Activated T-cell treated with anti-CD3 and anti-CD28 coated beads for 4 hours (primary cell): ENCODE measurements around the gene LLGL2.

Source experiments
- DNase-seq: peaks from one replicate; pipeline ENCODE4 v3.0.0-alpha.2; 2020

LLGL2 gene

DNA sequence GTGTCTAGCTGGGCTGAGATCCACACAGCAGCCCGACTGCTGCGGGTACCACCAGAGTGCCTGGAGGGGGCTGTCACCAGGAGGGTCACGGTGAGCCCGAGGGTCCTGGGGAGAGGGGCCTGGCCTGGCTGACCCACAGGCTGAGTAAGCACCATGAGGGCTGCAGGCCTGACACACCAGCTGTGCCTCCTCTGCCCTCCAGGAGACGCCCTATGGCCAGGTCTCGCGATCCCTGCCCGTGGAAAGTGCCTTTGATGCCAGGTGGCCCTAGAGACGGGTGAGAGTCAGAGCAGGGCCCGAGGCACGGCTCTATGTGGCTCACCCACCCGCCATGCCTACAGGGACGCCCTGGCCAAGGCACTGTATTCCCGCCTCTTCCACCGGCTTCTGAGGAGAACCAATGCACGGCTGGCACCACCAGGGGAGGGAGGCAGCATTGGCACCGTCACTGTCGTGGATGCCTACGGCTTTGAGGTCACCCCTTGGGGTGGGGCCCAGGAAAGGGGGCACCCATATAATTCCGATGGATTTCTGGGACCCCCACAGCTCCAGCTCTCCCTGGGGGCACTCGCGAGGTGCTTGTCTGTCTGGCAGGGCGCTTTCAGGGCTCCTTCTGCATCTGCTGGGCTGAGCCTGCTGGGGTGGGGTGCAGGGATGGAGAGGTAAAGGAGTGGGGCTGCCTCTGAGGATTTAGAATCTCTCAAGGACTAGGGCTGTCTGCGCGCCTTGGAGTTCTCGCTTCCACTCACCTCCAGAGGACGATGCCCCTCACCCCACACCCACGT, 69.2 kb downstream of the LLGL2 start:
- no peak for DNase-seq

DNA sequence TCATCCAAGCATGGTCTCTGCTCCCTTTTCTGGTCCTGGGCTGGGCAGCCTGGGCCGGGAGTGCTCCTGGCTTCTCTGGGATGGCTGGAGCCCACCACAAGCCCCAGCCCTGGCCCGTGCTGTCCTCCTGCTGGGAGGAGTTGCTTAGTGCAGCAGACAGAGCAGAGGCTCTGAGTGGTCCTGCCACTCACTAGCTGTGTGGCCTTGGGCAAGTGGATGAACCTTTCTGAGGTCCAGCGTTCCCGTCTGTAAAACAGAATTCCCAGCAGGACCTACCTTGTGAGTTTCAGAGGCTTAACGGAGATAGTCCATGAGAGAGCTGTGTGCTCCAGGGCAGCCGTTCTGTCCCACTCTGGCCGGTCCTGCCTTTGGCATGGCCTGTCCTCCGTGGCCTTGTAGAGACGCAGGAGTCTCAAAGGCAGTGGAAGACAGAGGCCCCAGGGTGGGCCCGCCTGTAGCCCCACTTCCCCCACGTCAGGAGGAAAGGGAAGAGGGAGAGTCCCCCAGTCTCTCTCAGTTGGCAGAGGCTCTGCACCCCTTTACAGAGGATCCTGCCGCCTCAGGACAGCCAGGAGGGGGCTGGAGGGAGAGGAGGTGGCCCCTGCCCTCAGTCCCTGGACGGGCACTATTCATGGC, 69.9 kb downstream of the LLGL2 start:
- DNase-seq, result no peak

DNA sequence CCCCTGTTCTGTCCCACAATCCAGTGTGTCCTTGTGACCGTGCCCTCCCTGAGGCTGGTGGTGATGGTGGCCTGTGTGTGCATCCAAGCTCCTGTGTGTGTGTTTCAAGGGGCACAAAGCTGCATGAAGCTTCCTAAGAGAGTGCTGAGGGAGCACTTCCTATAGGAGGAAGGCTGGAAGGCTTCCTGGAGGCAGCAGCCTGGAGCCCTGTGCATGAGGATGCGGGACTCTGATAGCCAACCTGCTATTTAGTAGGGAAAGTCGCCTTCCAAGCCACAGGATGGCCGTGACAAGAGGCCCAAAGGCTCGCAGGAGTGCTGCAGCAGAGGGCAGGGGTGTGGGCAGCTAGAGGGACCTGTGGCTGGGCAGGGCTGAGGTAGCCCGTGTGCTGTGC, 70.4 kb downstream of the LLGL2 start:
- no peak for DNase-seq

DNA sequence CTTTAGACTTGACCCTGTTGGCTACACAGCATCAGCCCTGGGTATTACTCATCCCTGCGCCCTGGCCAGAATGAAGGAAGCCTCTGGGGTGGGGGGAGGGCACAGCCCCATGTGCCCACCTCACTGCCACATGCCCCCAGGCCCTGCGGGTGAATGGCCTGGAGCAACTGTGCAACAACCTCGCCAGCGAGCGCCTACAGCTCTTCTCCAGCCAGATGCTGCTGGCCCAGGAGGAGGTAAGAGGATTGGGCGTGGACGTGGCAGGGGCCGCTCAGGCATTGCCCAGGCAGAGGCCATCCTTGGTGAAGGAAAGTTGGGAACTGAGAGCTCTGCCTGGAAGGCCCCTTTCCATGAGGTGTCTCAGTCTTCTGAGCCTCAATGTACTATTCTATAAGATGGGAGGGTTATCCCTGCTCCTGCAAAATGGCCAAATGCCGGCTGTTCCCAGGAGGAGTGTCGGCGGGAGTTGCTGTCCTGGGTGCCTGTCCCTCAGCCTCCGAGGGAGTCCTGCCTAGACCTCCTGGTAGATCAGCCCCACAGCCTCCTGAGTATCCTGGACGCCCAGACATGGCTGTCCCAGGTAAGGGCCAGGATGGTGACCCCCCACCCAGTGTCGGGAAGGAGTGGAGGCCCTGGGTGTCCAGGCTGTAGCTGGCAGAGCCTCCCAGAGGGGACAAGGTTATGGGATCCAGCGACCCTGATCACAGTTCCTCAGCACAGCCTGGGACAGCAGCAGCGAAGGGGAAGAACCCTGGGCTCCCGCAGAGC, 71.0 kb downstream of the LLGL2 start:
- DNase-seq, result no peak

DNA sequence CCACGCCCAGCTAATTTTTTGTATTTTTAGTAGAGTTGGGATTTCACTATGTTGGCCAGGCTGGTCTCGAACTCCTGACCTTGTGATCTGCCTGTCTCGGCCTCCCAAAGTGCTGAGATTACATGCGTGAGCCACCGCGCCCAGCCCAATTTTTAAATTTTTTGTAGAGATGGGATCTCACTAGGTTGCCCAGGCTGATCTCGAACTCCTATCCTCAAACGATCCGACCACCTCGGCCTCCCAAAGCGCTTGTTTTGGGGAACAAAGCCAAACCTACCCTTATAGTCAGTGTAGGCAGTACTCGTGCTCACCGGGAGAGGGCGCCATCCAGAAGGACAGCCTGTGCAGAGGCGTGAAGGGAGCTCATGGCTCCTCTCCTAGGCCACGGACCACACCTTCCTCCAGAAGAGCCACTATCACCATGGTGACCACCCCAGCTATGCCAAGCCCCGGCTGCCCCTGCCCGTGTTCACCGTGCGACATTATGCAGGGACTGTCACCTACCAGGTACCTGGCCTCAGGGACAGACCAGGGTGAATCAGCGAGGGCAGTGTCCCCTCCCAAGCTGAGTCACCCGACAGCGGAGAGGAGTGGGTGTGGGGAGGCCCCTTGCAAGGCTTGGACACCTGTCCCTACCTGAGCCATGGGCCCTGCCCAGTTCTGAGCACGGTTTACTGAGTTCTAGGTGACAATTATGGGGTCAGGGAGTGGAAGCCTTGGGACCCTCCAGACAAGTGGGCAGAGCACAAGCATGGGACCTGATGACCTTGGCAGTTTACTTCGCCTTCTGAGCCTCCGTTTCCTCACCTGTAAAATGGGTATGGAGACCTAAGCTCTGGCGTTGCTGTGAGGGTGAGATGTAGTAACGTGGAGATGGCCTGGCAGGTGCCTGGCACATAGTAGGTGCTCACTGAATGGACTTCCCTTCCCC, 75.8 kb downstream of the LLGL2 start:
- DNase-seq, result peak; percentile 45

DNA sequence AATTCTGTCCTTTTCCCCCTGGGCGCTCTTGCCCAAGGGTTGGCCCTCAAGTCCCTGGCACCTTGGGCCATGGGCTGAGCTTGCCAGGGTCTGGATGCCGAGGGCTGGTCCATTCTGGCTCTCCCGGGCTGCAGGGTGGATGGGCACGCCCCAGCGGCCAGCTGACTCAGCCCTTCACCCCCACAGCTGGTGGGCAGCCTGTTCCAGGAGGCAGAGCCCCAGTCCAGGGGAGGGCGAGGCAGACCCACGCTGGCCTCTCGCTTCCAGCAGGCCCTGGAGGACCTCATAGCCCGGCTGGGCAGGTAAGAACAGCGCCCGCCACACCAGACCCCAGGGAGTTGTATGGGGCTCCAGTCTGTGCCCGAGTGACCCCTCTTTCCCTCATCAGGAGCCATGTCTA, 77.1 kb downstream of the LLGL2 start:
- DNase-seq, result no peak

DNA sequence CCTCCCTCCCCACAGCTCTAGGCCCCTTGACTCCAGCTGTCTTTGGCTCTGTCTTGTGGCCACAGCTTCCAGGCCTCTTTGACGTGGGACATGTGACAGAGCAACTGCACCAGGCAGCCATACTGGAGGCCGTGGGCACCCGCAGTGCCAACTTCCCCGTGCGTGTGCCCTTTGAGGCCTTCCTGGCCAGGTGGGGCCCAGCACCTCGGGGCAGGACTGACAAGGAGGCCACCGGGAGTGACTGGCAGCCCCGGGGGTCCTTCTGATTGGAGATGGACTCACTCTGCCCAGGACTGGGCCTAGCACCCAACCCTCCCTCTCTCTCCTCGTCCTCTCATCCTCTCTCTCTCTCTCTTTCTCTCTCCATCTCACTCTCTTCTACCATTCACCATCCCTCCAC, 77.6 kb downstream of the LLGL2 start:
- DNase-seq, result no peak

DNA sequence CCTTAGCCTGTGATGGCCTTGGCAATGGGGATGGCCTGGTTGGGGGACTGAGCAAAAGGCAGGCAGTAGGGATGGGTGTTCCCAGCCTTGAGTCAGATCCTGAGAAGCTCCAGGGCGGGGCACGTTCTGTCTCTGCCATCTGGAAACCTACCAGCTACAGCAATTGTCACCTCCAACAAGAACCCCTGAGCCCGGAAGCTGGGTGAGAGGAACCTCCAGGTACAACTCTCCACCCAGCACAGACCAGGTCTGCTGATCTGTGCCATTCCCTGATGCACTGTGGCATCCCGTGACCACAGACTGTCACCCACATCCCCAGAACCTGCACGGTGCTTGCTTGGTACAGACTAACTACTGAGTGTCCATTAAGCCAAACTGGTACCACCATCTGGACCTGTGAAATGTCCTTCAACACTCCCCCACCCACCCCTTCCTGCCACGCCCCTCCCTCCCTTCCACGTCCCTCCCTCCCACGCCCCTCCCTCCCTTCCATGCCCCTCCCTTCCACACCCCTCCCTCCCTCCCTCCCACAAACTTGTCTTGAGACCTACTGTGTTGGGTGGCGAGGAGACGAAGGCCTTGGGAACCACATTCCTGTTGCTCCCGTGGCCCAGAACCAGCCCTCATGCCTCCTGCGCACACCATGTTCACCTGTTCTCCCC, 78.7 kb downstream of the LLGL2 start:
- no peak for DNase-seq

DNA sequence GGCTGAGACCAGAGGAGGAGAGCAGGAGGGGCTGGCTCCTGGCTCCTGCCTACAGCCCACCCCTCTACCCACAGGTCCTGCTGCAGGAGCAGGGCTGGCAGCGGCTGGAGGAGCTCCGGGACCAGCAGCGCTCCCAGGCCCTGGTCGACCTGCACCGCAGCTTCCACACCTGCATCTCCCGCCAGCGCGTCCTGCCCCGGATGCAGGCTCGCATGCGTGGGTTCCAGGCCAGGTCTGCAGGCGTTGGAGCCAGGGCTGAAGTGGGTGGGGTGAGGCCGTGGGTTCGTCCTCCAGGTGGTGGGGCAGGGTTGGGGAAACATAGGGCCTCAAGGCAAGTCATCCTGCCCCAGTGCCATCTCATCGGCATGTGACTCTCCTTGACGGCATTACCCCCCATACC, 80.3 kb downstream of the LLGL2 start:
- DNase-seq, result no peak

DNA sequence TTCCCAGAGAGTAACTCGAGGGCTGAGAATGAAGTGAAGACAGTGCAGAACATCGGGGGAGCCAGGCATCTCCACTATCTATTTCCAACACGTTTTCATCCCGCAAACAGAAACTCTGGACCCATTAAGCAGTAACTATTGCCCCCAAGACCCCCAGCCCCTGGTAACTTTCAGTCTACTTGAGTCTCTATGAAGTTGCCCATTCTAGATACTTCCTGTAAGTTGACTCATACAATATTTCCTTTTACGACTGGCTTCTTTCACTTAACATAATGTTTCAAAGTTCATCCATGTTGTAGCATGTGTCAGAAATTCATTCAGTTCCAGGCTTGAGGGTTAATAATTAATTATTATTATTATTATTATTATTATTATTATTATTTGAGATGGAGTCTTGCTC, 81.6 kb downstream of the LLGL2 start:
- DNase-seq, result no peak

DNA sequence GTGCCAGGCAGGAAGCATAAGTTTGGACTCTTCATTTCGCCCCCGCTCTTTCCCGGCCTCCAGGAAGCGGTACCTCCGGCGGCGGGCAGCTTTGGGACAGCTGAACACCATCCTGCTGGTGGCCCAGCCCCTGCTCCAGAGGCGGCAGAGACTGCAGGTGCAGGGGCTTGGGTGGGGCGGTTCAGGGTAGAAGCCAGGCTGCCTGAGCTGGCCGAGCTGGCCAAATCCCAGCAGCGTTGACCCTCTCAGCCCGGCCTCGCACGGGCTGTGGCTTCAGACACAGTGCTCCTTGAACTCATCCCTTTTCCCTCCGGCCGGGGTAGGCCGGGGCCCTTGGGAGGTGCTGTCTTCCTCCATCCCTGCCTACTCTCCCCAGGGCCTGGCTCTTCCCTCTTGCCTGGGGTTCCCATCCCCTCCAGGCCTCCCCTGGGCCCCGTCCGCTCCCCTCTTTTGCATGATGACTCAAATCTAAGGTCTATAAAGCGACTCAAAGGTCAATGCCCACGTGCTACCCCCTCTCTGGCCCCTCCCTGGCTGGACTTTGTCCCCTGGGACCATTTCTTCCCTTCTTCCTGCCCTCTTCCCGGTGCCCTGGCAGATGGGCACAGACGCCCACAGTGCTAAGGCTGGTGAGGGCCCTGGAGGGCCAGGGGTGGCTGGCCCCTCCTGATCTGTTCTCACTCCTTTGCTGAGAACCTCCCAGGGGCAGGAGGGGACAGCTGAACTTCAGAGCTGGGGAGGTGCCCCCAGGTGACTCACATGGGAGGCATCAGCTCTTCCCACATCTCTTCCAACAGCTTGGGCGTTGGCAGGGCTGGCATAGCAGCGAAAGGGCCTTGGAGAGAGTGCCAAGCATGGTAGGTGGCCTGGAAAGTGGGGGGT, 84.8 kb downstream of the LLGL2 start:
- DNase-seq, result no peak

DNA sequence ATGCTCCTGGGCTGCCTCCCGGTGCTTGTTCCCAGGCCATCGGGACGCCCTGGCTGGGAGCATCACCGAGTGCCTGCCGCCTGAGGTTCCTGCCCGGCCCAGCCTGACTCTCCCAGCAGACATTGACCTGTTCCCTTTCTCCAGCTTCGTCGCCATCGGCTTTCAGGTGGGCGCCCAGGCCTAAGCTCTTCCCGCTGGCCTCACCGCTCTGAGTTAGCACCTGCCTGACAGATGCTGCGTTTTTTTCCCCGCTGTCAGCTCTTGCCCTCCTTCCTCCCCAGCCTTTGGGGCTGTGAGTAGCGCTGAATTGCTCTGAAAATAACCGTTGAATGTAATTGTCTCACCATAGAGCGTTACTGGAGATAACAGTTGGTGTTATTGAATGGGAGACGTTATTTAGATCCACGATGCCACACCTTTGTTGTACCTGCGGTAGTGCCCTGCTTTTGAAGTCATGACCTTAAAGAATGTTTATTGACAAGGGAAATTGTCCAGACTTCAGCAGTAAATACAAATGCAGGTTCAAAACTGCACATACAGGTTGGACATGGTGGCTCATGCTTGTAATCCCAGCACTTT, 86.4 kb downstream of the LLGL2 start:
- no peak for DNase-seq

DNA sequence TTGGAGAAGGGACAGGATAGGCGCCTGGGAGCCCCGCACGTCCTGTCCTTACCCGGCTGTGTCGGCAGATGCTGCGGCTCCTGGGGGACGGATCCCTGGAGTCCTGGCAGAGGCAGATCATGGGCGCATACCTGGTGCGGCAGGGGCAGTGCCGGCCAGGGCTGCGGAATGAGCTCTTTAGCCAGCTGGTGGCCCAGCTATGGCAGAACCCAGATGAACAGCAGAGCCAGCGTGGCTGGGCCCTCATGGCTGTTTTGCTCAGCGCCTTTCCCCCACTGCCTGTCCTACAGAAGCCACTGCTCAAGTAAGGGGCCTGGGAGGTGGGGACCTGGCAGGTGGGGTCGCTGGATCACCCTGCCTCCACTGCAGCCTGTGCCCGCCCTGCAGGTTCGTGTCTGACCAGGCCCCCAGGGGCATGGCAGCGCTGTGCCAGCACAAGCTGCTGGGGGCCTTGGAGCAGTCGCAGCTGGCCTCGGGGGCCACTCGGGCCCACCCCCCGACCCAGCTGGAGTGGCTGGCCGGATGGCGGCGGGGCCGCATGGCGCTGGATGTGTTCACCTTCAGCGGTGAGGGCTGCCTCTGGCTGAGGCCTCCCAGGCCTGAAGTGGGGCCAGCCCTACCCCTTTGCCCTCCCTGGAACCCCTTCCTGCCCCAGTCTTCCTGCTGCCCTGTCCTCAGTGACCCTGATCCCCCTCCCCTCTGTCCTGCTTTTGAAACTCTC, 87.6 kb downstream of the LLGL2 start:
- DNase-seq, result no peak

DNA sequence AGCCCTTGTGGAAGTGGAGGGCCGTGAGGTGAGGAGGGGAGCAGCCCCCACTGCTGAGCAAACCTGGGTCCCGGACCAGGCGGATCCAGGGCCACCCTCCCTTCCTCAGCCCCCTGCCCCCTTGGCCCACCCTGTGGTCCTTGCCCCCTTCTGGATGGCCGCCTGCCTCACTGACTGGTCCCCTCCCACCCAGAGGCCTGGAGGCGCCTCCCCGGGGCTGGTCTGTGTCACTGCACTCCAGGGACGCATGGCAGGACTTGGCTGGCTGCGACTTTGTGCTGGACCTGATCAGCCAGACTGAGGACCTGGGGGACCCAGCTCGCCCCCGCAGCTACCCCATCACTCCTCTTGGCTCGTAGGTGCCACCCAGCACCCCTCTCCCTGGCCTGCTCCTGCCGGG, 88.5 kb downstream of the LLGL2 start:
- DNase-seq, result no peak

DNA sequence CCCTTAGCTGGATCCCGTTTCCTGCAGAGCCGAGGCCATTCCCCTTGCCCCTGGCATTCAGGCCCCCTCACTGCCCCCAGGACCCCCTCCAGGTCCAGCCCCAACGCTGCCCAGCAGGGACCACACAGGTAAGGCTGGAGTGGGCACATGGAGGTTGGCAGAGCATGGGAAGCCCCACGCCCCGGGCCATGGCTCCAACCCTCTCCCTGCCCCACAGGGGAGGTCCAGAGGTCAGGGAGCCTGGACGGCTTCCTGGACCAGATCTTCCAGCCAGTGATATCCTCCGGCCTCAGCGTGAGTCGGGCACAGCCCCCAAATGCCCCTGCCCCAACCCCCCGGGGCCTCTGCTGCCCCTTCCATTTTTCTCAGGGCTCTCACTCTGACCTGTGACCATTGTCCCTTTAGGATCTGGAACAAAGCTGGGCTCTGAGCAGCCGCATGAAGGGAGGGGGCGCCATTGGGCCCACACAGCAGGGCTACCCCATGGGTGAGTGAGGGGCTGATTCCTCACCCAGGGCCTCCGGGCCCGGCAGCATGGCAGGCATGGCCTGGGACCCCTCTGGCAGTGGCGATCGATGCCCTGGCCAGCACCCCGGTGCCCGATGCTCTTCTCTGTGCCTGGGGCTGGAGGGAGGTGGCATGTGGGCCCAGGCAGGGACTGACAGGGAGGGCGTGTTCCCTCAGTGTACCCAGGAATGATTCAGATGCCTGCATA, 89.2 kb downstream of the LLGL2 start:
- no peak for DNase-seq

DNA sequence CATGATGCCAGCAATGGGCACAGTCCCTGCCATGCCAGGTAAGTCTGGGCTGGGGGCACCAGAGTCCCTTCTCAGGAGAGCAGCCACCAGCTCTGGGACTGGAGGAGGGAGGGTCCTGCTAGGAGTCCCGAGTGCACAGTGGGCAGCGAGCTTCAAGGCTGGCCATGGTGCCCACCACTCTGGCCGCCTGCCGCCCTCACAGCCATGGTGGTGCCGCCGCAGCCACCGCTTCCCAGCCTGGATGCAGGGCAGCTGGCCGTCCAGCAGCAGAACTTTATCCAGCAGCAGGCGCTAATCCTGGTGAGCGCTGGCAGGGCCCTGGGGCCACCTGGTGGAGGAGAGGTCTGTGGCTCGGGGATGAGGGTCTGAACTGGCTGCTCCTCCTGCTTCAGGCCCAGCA, 89.8 kb downstream of the LLGL2 start:
- DNase-seq, result no peak

DNA sequence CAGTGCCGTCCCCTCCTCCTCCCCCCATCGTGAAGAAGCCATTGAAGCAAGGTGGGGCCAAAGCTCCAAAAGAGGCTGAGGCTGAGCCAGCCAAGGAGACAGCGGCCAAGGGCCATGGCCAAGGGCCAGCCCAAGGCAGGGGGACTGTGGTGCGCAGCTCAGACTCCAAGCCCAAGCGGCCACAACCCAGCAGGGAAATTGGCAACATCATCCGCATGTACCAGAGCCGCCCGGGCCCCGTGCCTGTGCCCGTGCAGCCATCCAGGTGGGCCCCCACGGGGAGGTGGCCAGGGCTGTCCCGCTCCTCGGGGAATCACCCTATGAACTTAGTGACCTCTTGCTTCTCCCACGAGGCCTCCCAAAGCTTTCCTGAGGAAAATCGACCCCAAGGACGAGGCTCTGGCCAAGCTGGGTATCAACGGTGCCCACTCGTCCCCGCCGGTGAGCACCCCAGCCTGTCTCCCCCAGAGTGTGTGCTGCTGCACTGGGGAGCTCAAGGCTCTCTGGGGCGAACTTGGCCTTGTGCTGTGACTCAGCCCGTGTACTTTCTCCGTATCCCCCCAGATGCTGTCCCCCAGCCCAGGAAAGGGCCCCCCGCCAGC, 91.1 kb downstream of the LLGL2 start:
- DNase-seq, result no peak

DNA sequence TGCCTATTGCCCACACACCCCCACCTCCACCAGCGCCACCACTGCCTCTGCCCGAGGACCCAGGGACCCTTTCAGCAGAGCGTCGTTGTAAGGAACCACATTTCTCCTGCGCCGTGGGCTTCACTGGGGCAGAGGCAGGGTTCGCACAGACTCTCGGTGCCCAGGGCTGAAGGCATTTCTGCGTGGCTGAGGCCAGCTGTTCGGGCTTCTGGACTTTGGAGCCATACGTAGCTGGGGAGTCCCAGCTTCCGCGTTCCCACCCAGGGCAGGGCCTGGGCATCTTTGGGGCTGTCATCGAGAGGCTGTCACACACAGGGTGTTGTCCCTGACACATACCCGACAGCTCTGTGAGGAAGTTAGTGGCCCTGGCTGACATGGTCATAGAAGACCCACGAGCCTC, 91.7 kb downstream of the LLGL2 start:
- DNase-seq, result no peak

DNA sequence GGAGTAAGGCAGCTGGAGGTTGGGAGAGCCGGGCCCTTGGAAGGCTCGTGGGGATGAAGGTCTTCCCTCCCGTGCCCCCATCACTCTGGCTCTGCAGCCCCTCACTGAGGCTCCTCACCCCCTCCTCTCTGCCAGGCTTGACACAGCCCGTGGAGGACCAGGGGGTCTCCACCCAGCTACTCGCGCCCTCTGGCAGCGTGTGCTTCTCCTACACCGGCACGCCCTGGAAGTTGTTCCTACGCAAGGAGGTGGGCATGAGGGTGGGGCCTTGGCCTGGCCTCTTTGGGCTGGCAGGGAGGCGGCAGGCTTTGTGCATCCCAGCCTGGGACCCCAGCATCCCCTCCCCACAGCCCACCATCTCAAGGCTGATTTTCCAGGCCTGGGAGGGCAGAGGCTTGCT, 92.2 kb downstream of the LLGL2 start:
- DNase-seq, result no peak
